Measurements from ENCODE around the gene FNDC8.

Gene FNDC8

GRCh38 chr17:35121315-35121714, at the start of gene FNDC8:
Gene FNDC8 (plus strand): TSS chr17:35121615. CDS start chr17:35121694, 79 bp downstream.
- Histone ChIP-seq H3K4me3 (ENCODE audit: low read depth, low read length) (no peak within 1 kb of the TSS), H3K9me3 (ENCODE audit: control insufficient read depth, insufficient read depth, low read length) (no peaks in the 10 kb centered on the region), H3K36me3 (ENCODE audit: control insufficient read depth, insufficient read depth, low read length) (no peaks in the 10 kb centered on the region), H3K4me1 (ENCODE audit: control insufficient read depth, insufficient read depth, low read length) (no peaks in the 10 kb centered on the region), H3K9ac (ENCODE audit: low read depth, low read length) (no peak within 1 kb of the TSS), H3K27me3 (ENCODE audit: control insufficient read depth, insufficient read depth, low read length) (peaks cover 7% of the 10 kb centered on the region)

GRCh38 chr17:35073183-35073790, 48.1 kb upstream of the FNDC8 start:
- H3K9me3 ChIP-seq (ENCODE audit: control insufficient read depth, insufficient read depth, low read length) = no peaks in the 10 kb centered on the region
- no peaks in the 10 kb centered on the region for H3K27me3 ChIP-seq (ENCODE audit: control insufficient read depth, insufficient read depth, low read length)
- no peak overlapping the region for H3K4me3 ChIP-seq (ENCODE audit: low read depth, low read length)
- H3K9ac ChIP-seq (ENCODE audit: low read depth, low read length) = no peak overlapping the region
- H3K36me3 ChIP-seq (ENCODE audit: control insufficient read depth, insufficient read depth, low read length) = no peaks in the 10 kb centered on the region
- H3K4me1 ChIP-seq (ENCODE audit: control insufficient read depth, insufficient read depth, low read length) = no peaks in the 10 kb centered on the region

GRCh38 chr17:35073991-35074627, 47.3 kb upstream of the FNDC8 start:
- Histone ChIP-seq H3K9ac (ENCODE audit: low read depth, low read length) (no peak overlapping the region), H3K4me1 (ENCODE audit: control insufficient read depth, insufficient read depth, low read length) (no peaks in the 10 kb centered on the region), H3K9me3 (ENCODE audit: control insufficient read depth, insufficient read depth, low read length) (no peaks in the 10 kb centered on the region), H3K27me3 (ENCODE audit: control insufficient read depth, insufficient read depth, low read length) (no peaks in the 10 kb centered on the region), H3K36me3 (ENCODE audit: control insufficient read depth, insufficient read depth, low read length) (no peaks in the 10 kb centered on the region), H3K4me3 (ENCODE audit: low read depth, low read length) (no peak overlapping the region)

DNA sequence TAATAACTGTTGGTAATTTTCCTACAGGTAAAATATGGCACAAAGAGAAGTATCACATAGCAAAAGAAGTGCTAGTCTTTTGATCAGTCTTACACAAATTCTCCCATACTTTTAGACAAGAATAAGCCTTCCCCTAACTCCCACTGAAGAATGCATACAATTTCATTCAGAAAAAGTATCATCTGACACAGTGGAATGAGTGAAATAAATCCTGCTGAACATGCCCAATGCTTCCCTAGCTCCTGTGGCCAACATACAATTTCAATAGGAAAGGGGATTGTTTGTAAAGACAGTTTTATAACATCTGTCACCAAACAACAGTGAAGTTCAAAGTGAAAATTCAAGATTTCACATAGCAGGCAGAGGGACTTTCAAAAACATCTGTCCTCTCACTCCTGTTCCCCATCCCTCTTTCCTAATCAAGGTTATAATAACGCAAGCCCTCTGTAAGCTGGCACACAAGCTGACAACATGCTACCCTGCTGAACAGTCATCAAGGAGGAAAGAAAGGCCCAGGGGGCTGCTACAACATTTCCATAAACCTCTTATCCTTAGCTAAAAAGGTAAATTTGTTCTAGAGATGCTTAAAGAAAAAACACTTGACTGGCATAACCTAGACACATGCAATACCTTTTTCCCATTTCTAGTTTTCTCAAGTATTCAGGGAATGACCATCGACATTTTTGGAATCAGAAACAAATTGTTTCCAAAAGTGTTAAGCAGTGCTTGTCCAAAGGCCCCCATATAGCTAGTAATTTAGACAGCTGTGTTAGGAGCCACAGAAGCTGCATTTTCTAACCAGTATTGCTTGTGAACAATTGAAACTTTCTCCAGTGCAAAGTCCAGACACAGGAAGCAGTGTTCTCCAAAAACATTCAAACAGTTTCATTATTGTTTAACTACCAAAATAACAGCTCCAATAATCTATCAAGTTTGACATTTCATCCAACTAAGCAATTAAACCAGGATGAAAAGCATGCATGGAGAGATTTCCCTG, 46.4 kb upstream of the FNDC8 start:
- Histone ChIP-seq H3K4me1 (ENCODE audit: control insufficient read depth, insufficient read depth, low read length) (no peaks in the 10 kb centered on the region), H3K4me3 (ENCODE audit: low read depth, low read length) (no peak overlapping the region), H3K9ac (ENCODE audit: low read depth, low read length) (no peak overlapping the region), H3K36me3 (ENCODE audit: control insufficient read depth, insufficient read depth, low read length) (no peaks in the 10 kb centered on the region), H3K27me3 (ENCODE audit: control insufficient read depth, insufficient read depth, low read length) (no peaks in the 10 kb centered on the region), H3K9me3 (ENCODE audit: control insufficient read depth, insufficient read depth, low read length) (no peaks in the 10 kb centered on the region)

GRCh38 chr17:35076874-35077273, 44.5 kb upstream of the FNDC8 start:
- Histone ChIP-seq H3K36me3 (ENCODE audit: control insufficient read depth, insufficient read depth, low read length) (no peaks in the 10 kb centered on the region), H3K27me3 (ENCODE audit: control insufficient read depth, insufficient read depth, low read length) (no peaks in the 10 kb centered on the region), H3K9ac (ENCODE audit: low read depth, low read length) (no peak overlapping the region), H3K4me3 (ENCODE audit: low read depth, low read length) (no peak overlapping the region), H3K4me1 (ENCODE audit: control insufficient read depth, insufficient read depth, low read length) (peaks cover 5% of the 10 kb centered on the region), H3K9me3 (ENCODE audit: control insufficient read depth, insufficient read depth, low read length) (no peaks in the 10 kb centered on the region)

DNA sequence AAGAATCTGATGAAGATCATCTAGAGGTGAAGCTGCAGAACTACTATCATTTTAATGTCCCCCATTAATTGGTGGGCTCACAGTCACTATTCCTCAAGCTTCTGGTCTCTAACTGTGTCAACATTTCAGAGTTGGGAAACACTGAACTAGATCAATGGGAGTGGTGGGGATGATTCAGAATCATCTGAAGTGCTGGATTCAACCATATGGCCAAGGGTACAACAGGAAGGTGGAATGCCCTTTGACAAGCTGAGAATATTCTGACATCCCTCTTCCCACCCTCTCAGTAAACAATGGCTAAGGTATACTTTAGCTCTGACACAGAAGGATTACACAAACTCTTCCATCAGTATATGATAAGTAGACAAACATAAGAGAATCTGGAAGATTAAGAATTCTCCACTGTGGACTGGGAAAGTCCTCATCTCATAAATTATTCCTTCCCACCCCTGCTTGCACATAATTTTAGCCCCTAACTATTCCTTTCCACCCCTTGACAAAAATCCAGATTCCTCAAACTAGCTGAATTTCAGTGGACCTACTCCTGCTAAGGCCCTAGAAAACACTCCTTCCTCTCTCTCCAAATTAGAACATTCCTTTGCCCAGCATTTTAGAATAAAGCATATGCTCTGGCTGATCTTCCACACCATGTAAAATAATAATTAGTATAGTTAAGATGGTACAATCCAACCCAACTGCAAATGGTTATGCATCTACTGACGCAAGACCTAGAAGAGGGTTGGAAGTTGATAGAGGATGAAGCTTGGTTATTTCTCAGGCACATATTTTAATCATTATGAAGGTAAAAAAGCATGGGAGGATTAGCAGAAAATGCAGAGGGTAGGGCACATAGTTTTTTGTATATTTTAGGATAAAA, 41.6 kb upstream of the FNDC8 start:
- no peak overlapping the region for H3K9ac ChIP-seq (ENCODE audit: low read depth, low read length)
- no peak overlapping the region for H3K4me3 ChIP-seq (ENCODE audit: low read depth, low read length)
- peaks cover 8% of the 10 kb centered on the region for H3K4me1 ChIP-seq (ENCODE audit: control insufficient read depth, insufficient read depth, low read length)

DNA sequence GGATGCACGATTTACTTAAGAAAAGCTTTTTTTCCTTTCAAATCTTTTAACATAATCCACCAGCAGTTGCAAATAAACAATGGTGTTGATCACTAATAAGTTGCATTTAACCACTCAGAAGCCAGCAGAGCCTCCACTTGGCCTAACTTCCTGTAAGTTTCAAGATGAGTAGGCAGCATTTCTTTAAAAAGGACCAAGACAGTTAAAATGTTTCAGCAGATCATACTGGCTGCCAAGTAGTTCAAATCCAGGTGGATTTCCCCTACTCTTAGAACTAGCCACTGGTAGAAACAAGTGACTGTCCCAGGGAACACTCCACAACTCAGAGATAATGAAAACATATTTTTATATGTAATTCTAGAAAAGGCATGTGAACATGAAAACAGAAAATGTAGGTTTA, 40.9 kb upstream of the FNDC8 start:
- Histone ChIP-seq H3K27me3 (ENCODE audit: control insufficient read depth, insufficient read depth, low read length) (no peaks in the 10 kb centered on the region), H3K4me1 (ENCODE audit: control insufficient read depth, insufficient read depth, low read length) (peaks cover 12% of the 10 kb centered on the region), H3K36me3 (ENCODE audit: control insufficient read depth, insufficient read depth, low read length) (no peaks in the 10 kb centered on the region), H3K4me3 (ENCODE audit: low read depth, low read length) (no peak overlapping the region), H3K9me3 (ENCODE audit: control insufficient read depth, insufficient read depth, low read length) (no peaks in the 10 kb centered on the region), H3K9ac (ENCODE audit: low read depth, low read length) (no peak overlapping the region)

More for the DNA sequence above, 41.6 kb upstream of the FNDC8 start:
- no peaks in the 10 kb centered on the region for H3K9me3 ChIP-seq (ENCODE audit: control insufficient read depth, insufficient read depth, low read length)
- H3K36me3 ChIP-seq (ENCODE audit: control insufficient read depth, insufficient read depth, low read length) = no peaks in the 10 kb centered on the region
- H3K27me3 ChIP-seq (ENCODE audit: control insufficient read depth, insufficient read depth, low read length) = no peaks in the 10 kb centered on the region

GRCh38 chr17:35081638-35082037, 39.8 kb upstream of the FNDC8 start:
- H3K9ac ChIP-seq (ENCODE audit: low read depth, low read length) = no peak overlapping the region
- H3K4me1 ChIP-seq (ENCODE audit: control insufficient read depth, insufficient read depth, low read length) = peaks cover 21% of the 10 kb centered on the region

GRCh38 chr17:35082073-35082657, 39.2 kb upstream of the FNDC8 start:
- Histone ChIP-seq H3K9me3 (ENCODE audit: control insufficient read depth, insufficient read depth, low read length) (no peaks in the 10 kb centered on the region), H3K4me1 (ENCODE audit: control insufficient read depth, insufficient read depth, low read length) (peaks cover 24% of the 10 kb centered on the region), H3K27me3 (ENCODE audit: control insufficient read depth, insufficient read depth, low read length) (no peaks in the 10 kb centered on the region), H3K9ac (ENCODE audit: low read depth, low read length) (no peak overlapping the region), H3K36me3 (ENCODE audit: control insufficient read depth, insufficient read depth, low read length) (no peaks in the 10 kb centered on the region), H3K4me3 (ENCODE audit: low read depth, low read length) (no peak overlapping the region)

More at GRCh38 chr17:35081638-35082037, 39.8 kb upstream of the FNDC8 start:
- Histone ChIP-seq H3K4me3 (ENCODE audit: low read depth, low read length) (no peak overlapping the region), H3K27me3 (ENCODE audit: control insufficient read depth, insufficient read depth, low read length) (no peaks in the 10 kb centered on the region), H3K9me3 (ENCODE audit: control insufficient read depth, insufficient read depth, low read length) (no peaks in the 10 kb centered on the region), H3K36me3 (ENCODE audit: control insufficient read depth, insufficient read depth, low read length) (no peaks in the 10 kb centered on the region)

- no peak overlapping the region for H3K4me3 ChIP-seq (ENCODE audit: low read depth, low read length)
- H3K4me1 ChIP-seq (ENCODE audit: control insufficient read depth, insufficient read depth, low read length) = peaks cover 33% of the 10 kb centered on the region
- H3K9ac ChIP-seq (ENCODE audit: low read depth, low read length) = no peak overlapping the region
Measured at GRCh38 chr17:35083071-35083470, 38.3 kb upstream of the FNDC8 start.

GRCh38 chr17:35084987-35085386, 36.4 kb upstream of the FNDC8 start:
- Histone ChIP-seq H3K36me3 (ENCODE audit: control insufficient read depth, insufficient read depth, low read length) (no peaks in the 10 kb centered on the region), H3K4me3 (ENCODE audit: low read depth, low read length) (no peak overlapping the region), H3K4me1 (ENCODE audit: control insufficient read depth, insufficient read depth, low read length) (peaks cover 41% of the 10 kb centered on the region), H3K9ac (ENCODE audit: low read depth, low read length) (no peak overlapping the region), H3K27me3 (ENCODE audit: control insufficient read depth, insufficient read depth, low read length) (peaks cover 4% of the 10 kb centered on the region), H3K9me3 (ENCODE audit: control insufficient read depth, insufficient read depth, low read length) (no peaks in the 10 kb centered on the region)

More at GRCh38 chr17:35083071-35083470, 38.3 kb upstream of the FNDC8 start:
- Histone ChIP-seq H3K27me3 (ENCODE audit: control insufficient read depth, insufficient read depth, low read length) (peaks cover 3% of the 10 kb centered on the region), H3K9me3 (ENCODE audit: control insufficient read depth, insufficient read depth, low read length) (no peaks in the 10 kb centered on the region), H3K36me3 (ENCODE audit: control insufficient read depth, insufficient read depth, low read length) (no peaks in the 10 kb centered on the region)

All from iPS-15b (cell line).